ENCODE data around the gene DLG2.

GRCh38 chr11:85346484-85346883 is 280.7 kb downstream of the DLG2 start:
- TF ChIP-seq CTCF (IDR thresholded peaks at IDR 0.05) (no peak), ZFX (IDR thresholded peaks at IDR 0.05; ENCODE audit: borderline replicate concordance) (no peak)

Measured in 22Rv1 (cell line).